Trophoblast cell (in vitro differentiated cells and primary cell): Measurements from ENCODE around the gene NPTN.
"Not testable (repeated sequence)": the region's sequence is repeated elsewhere in the genome, so short reads cannot be mapped to it uniquely, and the experiment has no call there.

Experiments used
- DNase-seq, 2 donors: peaks; one replicate each; pipeline ENCODE4 v3.0.0-alpha.2; 2016
- H2AFZ ChIP-seq: 2 replicates; pipeline ENCODE4 v1.6.1; 2013; ENCODE audit warnings: low read length, moderate library complexity, mild to moderate bottlenecking; ENCODE audit not compliant: insufficient read depth, poor library complexity
- H2AK5ac ChIP-seq: 2 replicates; pipeline ENCODE4 v1.6.1; 2013; ENCODE audit warnings: mild to moderate bottlenecking, low read length
- H2BK120ac ChIP-seq: 2 replicates; pipeline ENCODE4 v1.6.1; 2013; ENCODE audit warnings: low read length, mild to moderate bottlenecking, moderate library complexity; ENCODE audit not compliant: insufficient read depth, poor library complexity
- H2BK12ac ChIP-seq: 2 replicates; pipeline ENCODE4 v1.6.1; 2013; ENCODE audit warnings: mild to moderate bottlenecking, low read length, moderate library complexity
- H2BK5ac ChIP-seq: 2 replicates; pipeline ENCODE4 v1.6.1; 2013; ENCODE audit warnings: low read length, low read depth, moderate library complexity, mild to moderate bottlenecking; ENCODE audit not compliant: poor library complexity
- H3K14ac ChIP-seq: 2 replicates; pipeline ENCODE4 v1.6.1; 2013; ENCODE audit warnings: mild to moderate bottlenecking, low read length
- H3K18ac ChIP-seq: 2 replicates; pipeline ENCODE4 v1.6.1; 2013; ENCODE audit warnings: mild to moderate bottlenecking, low read length
- H3K23ac ChIP-seq: 2 replicates; pipeline ENCODE4 v1.6.1; 2013; ENCODE audit warnings: low read length
- H3K27ac ChIP-seq: 2 replicates; pipeline ENCODE4 v1.5.1; 2013; ENCODE audit warnings: low read depth, mild to moderate bottlenecking, inconsistent platforms, low read length, moderate library complexity
- H3K27me3 ChIP-seq: 2 replicates; pipeline ENCODE4 v1.6.1; 2013; ENCODE audit warnings: inconsistent platforms, mild to moderate bottlenecking, low read length, moderate library complexity; ENCODE audit not compliant: insufficient read depth
- H3K36me3 ChIP-seq, 2 experiments: 1 replicate in 1 of 2; 2 replicates in 1 of 2; pipeline ENCODE4 v1.6.1; 2013; ENCODE audit warnings: low read length in 2 of 2, mild to moderate bottlenecking in 2 of 2, moderate library complexity in 1 of 2; ENCODE audit not compliant: insufficient read depth in 2 of 2, control insufficient read depth in 1 of 2
- H3K4ac ChIP-seq: 2 replicates; pipeline ENCODE4 v1.6.1; 2013; ENCODE audit warnings: low read depth, mild to moderate bottlenecking, low read length, moderate library complexity
- H3K4me1 ChIP-seq, 2 experiments: 1 replicate in 1 of 2; 2 replicates in 1 of 2; pipeline ENCODE4 v1.6.1; 2013; ENCODE audit warnings: low read length in 2 of 2, mild to moderate bottlenecking in 2 of 2, moderate library complexity in 1 of 2; ENCODE audit not compliant: insufficient read depth in 2 of 2, control insufficient read depth in 1 of 2
- H3K4me2 ChIP-seq: 2 replicates; pipeline ENCODE4 v1.6.1; 2013; ENCODE audit warnings: inconsistent platforms, mild to moderate bottlenecking, low read length, moderate library complexity
- H3K4me3 ChIP-seq: 2 replicates; pipeline ENCODE4 v1.5.1; 2013; ENCODE audit warnings: mild to moderate bottlenecking, low read depth, low read length, inconsistent platforms
- H3K79me1 ChIP-seq: one replicate; pipeline ENCODE4 v1.6.1; 2013; ENCODE audit warnings: low read length
- H3K79me2 ChIP-seq: 2 replicates; pipeline ENCODE4 v1.6.1; 2013; ENCODE audit warnings: low read length, mild to moderate bottlenecking; ENCODE audit not compliant: control insufficient read depth, insufficient read depth, poor library complexity
- H3K9ac ChIP-seq: 2 replicates; pipeline ENCODE4 v1.6.1; 2013; ENCODE audit warnings: mild to moderate bottlenecking, low read length
- H3K9me3 ChIP-seq: 2 replicates; pipeline ENCODE4 v1.6.1; 2013; ENCODE audit warnings: low read depth, mild to moderate bottlenecking, control low read depth, inconsistent platforms, low read length; ENCODE audit not compliant: insufficient read depth
- H4K12ac ChIP-seq: 2 replicates; pipeline ENCODE4 v1.6.1; 2013; ENCODE audit warnings: low read depth, mild to moderate bottlenecking, low read length, moderate library complexity
- H4K8ac ChIP-seq: 2 replicates; pipeline ENCODE4 v1.6.1; 2013; ENCODE audit warnings: low read depth, mild to moderate bottlenecking, low read length, moderate library complexity
- H4K91ac ChIP-seq: one replicate; pipeline ENCODE4 v1.6.1; 2013; ENCODE audit warnings: low read depth, mild to moderate bottlenecking, low read length, moderate library complexity
- WGBS: extraction: QIAGEN DNeasy Blood & Tissue Kit; methylation state at CpG from one replicate; pipeline ENCODE4 v1.1.7; 2013; ENCODE audit warnings: missing lambda C conversion rate; ENCODE audit not compliant: insufficient read length, insufficient coverage; ENCODE audit errors: extremely low coverage; 5-methylcytosine and 5-hydroxymethylcytosine counted together

Gene NPTN

GRCh38 chr15:73558529-73558928 lies 74.7 kb downstream of the NPTN start:
- Histone ChIP-seq H3K14ac (no peak overlapping the region), H3K9ac (no peak overlapping the region), H2BK5ac (no peak overlapping the region), H3K27ac (no peak overlapping the region), H3K79me2 (no peaks in the 10 kb centered on the region), H2AFZ (no peak overlapping the region), H3K4me3 (no peak overlapping the region), H3K27me3 (no peaks in the 10 kb centered on the region), H2BK12ac (no peak overlapping the region), H2AK5ac (no peak overlapping the region), H3K4me2 (no peak overlapping the region), H4K91ac (no peak overlapping the region), H3K36me3 (peaks cover 14 to 19% of the 10 kb centered on the region in 2 experiments), H3K4ac (no peak overlapping the region), H3K4me1 (no peaks in the 10 kb centered on the region), H3K79me1 (no peaks in the 10 kb centered on the region), H3K23ac (no peak overlapping the region), H4K12ac (no peak overlapping the region), H2BK120ac (no peak overlapping the region), H3K18ac (no peak overlapping the region), H3K9me3 (no peaks in the 10 kb centered on the region), H4K8ac (no peak overlapping the region)
- no peak for DNase-seq
- no CpG with 5 or more reads among the region's 1 CpG for WGBS

GRCh38 chr15:73555080-73555479 lies 78.1 kb downstream of the NPTN start:
- Histone ChIP-seq H3K9me3 (no peaks in the 10 kb centered on the region), H2BK12ac (no peak overlapping the region), H3K4me3 (no peak overlapping the region), H2AK5ac (no peak overlapping the region), H3K9ac (peak overlapping the region; percentile 36), H3K36me3 (peaks cover 10 to 11% of the 10 kb centered on the region in 2 experiments), H3K4me2 (no peak overlapping the region), H4K91ac (no peak overlapping the region), H3K27ac (no peak overlapping the region), H3K23ac (peak overlapping the region; percentile 76), H3K14ac (no peak overlapping the region), H3K4me1 (no peaks in the 10 kb centered on the region), H3K18ac (no peak overlapping the region), H3K79me2 (no peaks in the 10 kb centered on the region), H4K12ac (no peak overlapping the region), H2BK5ac (no peak overlapping the region), H3K79me1 (no peaks in the 10 kb centered on the region), H2AFZ (no peak overlapping the region), H2BK120ac (no peak overlapping the region), H3K4ac (no peak overlapping the region), H3K27me3 (no peaks in the 10 kb centered on the region), H4K8ac (no peak overlapping the region)
- no CpG with 5 or more reads among the region's 4 CpGs for WGBS
- no peak for DNase-seq

GRCh38 chr15:73550190-73550589 lies 83.0 kb downstream of the NPTN start:
- H3K18ac ChIP-seq = no peak overlapping the region
- H3K79me1 ChIP-seq = no peaks in the 10 kb centered on the region
- no peak overlapping the region for H3K23ac ChIP-seq
- peaks cover 0 to 3% of the 10 kb centered on the region in 2 experiments for H3K36me3 ChIP-seq
- no peak overlapping the region for H4K91ac ChIP-seq
- no peaks in the 10 kb centered on the region for H3K9me3 ChIP-seq
- no peak overlapping the region for H3K9ac ChIP-seq
- H2BK120ac ChIP-seq = no peak overlapping the region
- H4K8ac ChIP-seq = no peak overlapping the region
- H2BK5ac ChIP-seq = no peak overlapping the region
- no peak for DNase-seq
- no peaks in the 10 kb centered on the region for H3K4me1 ChIP-seq
- no peak overlapping the region for H3K27ac ChIP-seq
- no peak overlapping the region for H4K12ac ChIP-seq
- no peak overlapping the region for H3K4me3 ChIP-seq
- H2BK12ac ChIP-seq = no peak overlapping the region
- no peak overlapping the region for H2AK5ac ChIP-seq
- no peak overlapping the region for H3K4ac ChIP-seq
- no peak overlapping the region for H3K14ac ChIP-seq
- H2AFZ ChIP-seq = no peak overlapping the region
- H3K79me2 ChIP-seq = no peaks in the 10 kb centered on the region
- no peaks in the 10 kb centered on the region for H3K27me3 ChIP-seq
- no peak overlapping the region for H3K4me2 ChIP-seq

GRCh38 chr15:73548925-73549324 lies 84.3 kb downstream of the NPTN start:
- H3K4me3 ChIP-seq, H4K12ac ChIP-seq, H3K9me3 ChIP-seq, H3K36me3 ChIP-seq, H3K79me1 ChIP-seq, H2BK12ac ChIP-seq, H3K18ac ChIP-seq, H3K79me2 ChIP-seq, H3K27ac ChIP-seq, H4K8ac ChIP-seq, H2AFZ ChIP-seq, H4K91ac ChIP-seq, H3K9ac ChIP-seq, H3K14ac ChIP-seq, H3K4me2 ChIP-seq, H2AK5ac ChIP-seq, H3K4me1 ChIP-seq, H3K23ac ChIP-seq, H3K4ac ChIP-seq, H3K27me3 ChIP-seq, H2BK5ac ChIP-seq, H2BK120ac ChIP-seq, DNase-seq: not testable (repeated sequence)
- WGBS = no CpG with 5 or more reads among the region's 3 CpGs

- no peaks in the 10 kb centered on the region for H3K79me1 ChIP-seq
- no peaks in the 10 kb centered on the region for H3K36me3 ChIP-seq
- H3K79me2 ChIP-seq = no peaks in the 10 kb centered on the region
- no peak overlapping the region for H4K12ac ChIP-seq
- H3K23ac ChIP-seq = no peak overlapping the region
- no peak overlapping the region for H2BK12ac ChIP-seq
- no peak overlapping the region for H4K91ac ChIP-seq
- no peak overlapping the region for H3K27ac ChIP-seq
- H3K4me2 ChIP-seq = no peak overlapping the region
- no peak overlapping the region for H3K14ac ChIP-seq
- H3K18ac ChIP-seq = no peak overlapping the region
- DNase-seq = no peak
- no peaks in the 10 kb centered on the region for H3K9me3 ChIP-seq
- H2AK5ac ChIP-seq = no peak overlapping the region
- H4K8ac ChIP-seq = no peak overlapping the region
- no peaks in the 10 kb centered on the region for H3K4me1 ChIP-seq
- no peak overlapping the region for H2BK5ac ChIP-seq
- no peak overlapping the region for H3K4ac ChIP-seq
- H2AFZ ChIP-seq = no peak overlapping the region
- no peaks in the 10 kb centered on the region for H3K27me3 ChIP-seq
- no peak overlapping the region for H2BK120ac ChIP-seq
- H3K4me3 ChIP-seq = no peak overlapping the region
- no peak overlapping the region for H3K9ac ChIP-seq
These were observed 91.7 kb downstream of the NPTN start for GRCh38 chr15:73541479-73541878.
